ENCODE results near the gene HSP90B1. TPM values are rescaled to one million over a fixed set of nuclear protein-coding genes. Genes with fewer than 3 reads are reported as not detected.

The HSP90B1 gene
- total and polyA plus RNA-seq, 9 of the 15 experiments (the other 6 are each of a cell fraction or from before 2014, with no cell fraction given): 196 to 719 (median 557) TPM

- BruUV-seq (replicated peaks): no TSS peak
- in situ Hi-C loops (cut with MboI): no loop called here
- H3K27me3 ChIP-seq (ENCODE audit: control insufficient read depth in 2 of 2, insufficient read depth in 2 of 2, low read length in 2 of 2): peaks cover 6 to 22% of the 10 kb centered on the region in 2 experiments; a peak in 4 of 5 replicates
- TF ChIP-seq CTCF (IDR thresholded peaks at IDR 0.05 in 2 of 3, conservative IDR thresholded peaks at IDR 0.05 in 1 of 3; ENCODE audit: insufficient read depth in 2 of 3, low read depth in 1 of 3, low read length in 3 of 3): no peak
- TF ChIP-seq ZNF174 (CRISPR knock-in tag; IDR thresholded peaks at IDR 0.05): no peak
- TF ChIP-seq CXXC5 (CRISPR knock-in tag; IDR thresholded peaks at IDR 0.05): no peak
- no peak for TF ChIP-seq POLR2H (tag; IDR thresholded peaks at IDR 0.05; ENCODE audit: low read depth)
- TF ChIP-seq ZNF140 (CRISPR knock-in tag; IDR thresholded peaks at IDR 0.05): no peak
- TF ChIP-seq ZBTB26 (CRISPR knock-in tag; IDR thresholded peaks at IDR 0.05): no peak
- TF ChIP-seq TCFL5 (CRISPR knock-in tag; conservative IDR thresholded peaks at IDR 0.05): no peak
- no peak for TF ChIP-seq RNF2 (IDR thresholded peaks at IDR 0.05)
- TF ChIP-seq CBX8 (IDR thresholded peaks at IDR 0.05; ENCODE audit: borderline replicate concordance, extremely low read depth, low read depth, low read length, poor library complexity, severe bottlenecking): no peak
- no peak overlapping the region; the same call in 1 of the 2 replicates for H3K4me2 ChIP-seq (ENCODE audit: insufficient read depth, low read length)
- no peak; the same call in 2 of the 3 replicates for ATAC-seq
- no peaks in the 10 kb centered on the region for H3K4me1 ChIP-seq (replicated peaks in 1 of 2; ENCODE audit: control insufficient read depth in 2 of 2, insufficient read depth in 2 of 2, low read length in 2 of 2)
- no peaks in the 10 kb centered on the region for H3K36me3 ChIP-seq (ENCODE audit: control insufficient read depth, insufficient read depth, low read length)
- H2AFZ ChIP-seq (ENCODE audit: low read depth, low read length): no peak overlapping the region
- 1% methylated on average over 6 of the region's 7 CpGs for WGBS (ENCODE audit: insufficient coverage, low coverage, missing lambda C conversion rate)
- intact Hi-C loops (cut with micrococcal nuclease): no loop called here
- no peak for DNase-seq (ENCODE audit: extremely low read depth in 1 of 4, low spot score in 3 of 4)
- H3K4me3 ChIP-seq: no peak overlapping the region
- H4K20me1 ChIP-seq (replicated peaks; ENCODE audit: control insufficient read depth, insufficient read depth, low read length): no peaks in the 10 kb centered on the region
- no peaks in the 10 kb centered on the region for H3K9me3 ChIP-seq (replicated peaks; ENCODE audit: control insufficient read depth, insufficient read depth, low read depth, low read length)
- FAIRE-seq: no peak
- no peak overlapping the region for H3K27ac ChIP-seq (ENCODE audit: extremely low read depth, low read depth, low read length)
- ChIA-PET POLR2A (interaction anchor here (0.8 to 1.2 kb wide), 2 partner anchors 23 to 28 kb away, joined by 4 to 5 read pairs; partner anchors contain the start of gene HSP90B1), CTCF (ENCODE audit: low intra/inter-chr PET ratio) (no interaction called here)
- no peaks in the 10 kb centered on the region for H3K79me2 ChIP-seq (ENCODE audit: control insufficient read depth, insufficient read depth, low read length)
- H3K9ac ChIP-seq (ENCODE audit: insufficient read depth in 1 of 2, low read depth in 2 of 2, low read length in 2 of 2): no peak overlapping the region
- no peaks in the 10 kb centered on the region for H3K9me1 ChIP-seq (ENCODE audit: control insufficient read depth, insufficient read depth, low read length)
Measured at GRCh38 chr12:103901518-103902173, 28.6 kb upstream of the HSP90B1 start.

All from K562 (cell line).